GM11168 (cell line): ENCODE measurements around the gene CACNA2D3.

Experiments used
- in situ Hi-C: fragments of 300-500 bp; cut with MboI; formaldehyde crosslinking; loops from one replicate; pipeline ENCODE4 v1.12.0; 2022; ENCODE audit warnings: low sequenced_read_pairs; ENCODE audit not compliant: unreplicated experiment

The CACNA2D3 gene

GRCh38 chr3:54745843-54746242 is 623.5 kb downstream of the CACNA2D3 start:
- in situ Hi-C loops, result no loop called here

GRCh38 chr3:54746722-54747121 is 624.4 kb downstream of the CACNA2D3 start:
- in situ Hi-C loops, result no loop called here

- in situ Hi-C loops, result no loop called here
Measured at GRCh38 chr3:54755756-54756155, 633.4 kb downstream of the CACNA2D3 start.

GRCh38 chr3:54756330-54756731 is 634.0 kb downstream of the CACNA2D3 start:
- in situ Hi-C loops, result no loop called here

GRCh38 chr3:54758461-54758860 is 636.1 kb downstream of the CACNA2D3 start:
- in situ Hi-C loops, result no loop called here

- in situ Hi-C loops, result no loop called here
Measured at GRCh38 chr3:54759166-54759565, 636.8 kb downstream of the CACNA2D3 start.

- in situ Hi-C loops, result no loop called here
Measured at GRCh38 chr3:54760201-54760600, 637.8 kb downstream of the CACNA2D3 start.

- in situ Hi-C loops, result no loop called here
Measured at GRCh38 chr3:54761637-54762036, 639.3 kb downstream of the CACNA2D3 start.

- in situ Hi-C loops, result no loop called here
Measured at GRCh38 chr3:54764911-54765310, 642.6 kb downstream of the CACNA2D3 start.

GRCh38 chr3:54771050-54771449 is 648.7 kb downstream of the CACNA2D3 start:
- in situ Hi-C loops, result no loop called here

GRCh38 chr3:54772051-54772450 is 649.7 kb downstream of the CACNA2D3 start:
- in situ Hi-C loops, result no loop called here

GRCh38 chr3:54772746-54773145 is 650.4 kb downstream of the CACNA2D3 start:
- in situ Hi-C loops, result no loop called here

- in situ Hi-C loops, result no loop called here
Measured at GRCh38 chr3:54773271-54773670, 650.9 kb downstream of the CACNA2D3 start.

GRCh38 chr3:54776601-54777000 is 654.2 kb downstream of the CACNA2D3 start:
- in situ Hi-C loops, result no loop called here

- in situ Hi-C loops, result no loop called here
Measured at GRCh38 chr3:54777141-54777540, 654.8 kb downstream of the CACNA2D3 start.

- in situ Hi-C loops, result no loop called here
Measured at GRCh38 chr3:54780336-54780735, 658.0 kb downstream of the CACNA2D3 start.

GRCh38 chr3:54781728-54782127 is 659.4 kb downstream of the CACNA2D3 start:
- in situ Hi-C loops, result no loop called here

- in situ Hi-C loops, result no loop called here
Measured at GRCh38 chr3:54783611-54784010, 661.3 kb downstream of the CACNA2D3 start.

- in situ Hi-C loops, result no loop called here
Measured at GRCh38 chr3:54784021-54784420, 661.7 kb downstream of the CACNA2D3 start.

- in situ Hi-C loops, result no loop called here
Measured at GRCh38 chr3:54785976-54786375, 663.6 kb downstream of the CACNA2D3 start.

GRCh38 chr3:54790051-54790450 is 667.7 kb downstream of the CACNA2D3 start:
- in situ Hi-C loops, result no loop called here

- in situ Hi-C loops, result no loop called here
Measured at GRCh38 chr3:54791501-54792156, 669.3 kb downstream of the CACNA2D3 start.

GRCh38 chr3:54792584-54792983 is 670.2 kb downstream of the CACNA2D3 start:
- in situ Hi-C loops, result no loop called here
